ENCODE measurements around the gene SLC30A5. TPM values are rescaled to one million over a fixed set of nuclear protein-coding genes. Genes with fewer than 3 reads are reported as not detected.
"Not testable (repeated sequence)": the region's sequence is repeated elsewhere in the genome, so short reads cannot be mapped to it uniquely, and the experiment has no call there.

SLC30A5 gene
- total RNA-seq, 2 donors from 2014 or later = 30.3 to 35.0 TPM

- intact Hi-C loops (cut with DNase I) = no loop called here
- no peaks in the 10 kb centered on the region for H3K4me1 ChIP-seq
- H3K4me3 ChIP-seq = no peak overlapping the region
- no peak for ATAC-seq
- H3K9me3 ChIP-seq = no peaks in the 10 kb centered on the region
- H3K27me3 ChIP-seq = no peaks in the 10 kb centered on the region
- no peak for DNase-seq
- H3K36me3 ChIP-seq (replicated peaks in 1 of 2; ENCODE audit: insufficient read depth in 1 of 2, low read depth in 2 of 2) = no peaks in the 10 kb centered on the region
- TF ChIP-seq POLR2A (IDR thresholded peaks at IDR 0.05) (no peak), CTCF (IDR thresholded peaks at IDR 0.05) (no peak)
- no peak overlapping the region for H3K27ac ChIP-seq
- WGBS, 2 donors = 91 to 100% methylated on average over 3 of the region's 3 CpGs
These were observed 42.5 kb downstream of the SLC30A5 start for GRCh38 chr5:69136293-69136692.

GRCh38 chr5:69137208-69137607 lies 43.4 kb downstream of the SLC30A5 start:
- WGBS, 2 donors = 93 to 95% methylated on average over 1 of the region's 1 CpG
- H3K36me3 ChIP-seq (replicated peaks in 1 of 2; ENCODE audit: insufficient read depth in 1 of 2, low read depth in 2 of 2); H3K9me3 ChIP-seq; H3K4me3 ChIP-seq; DNase-seq; H3K27ac ChIP-seq; intact Hi-C loops (cut with DNase I); H3K4me1 ChIP-seq; ATAC-seq; H3K27me3 ChIP-seq: not testable (repeated sequence)

GRCh38 chr5:69137807-69138206 lies 44.0 kb downstream of the SLC30A5 start:
- no peak for ATAC-seq
- intact Hi-C loops (cut with DNase I) = no loop called here
- Histone ChIP-seq H3K36me3 (replicated peaks in 1 of 2; ENCODE audit: insufficient read depth in 1 of 2, low read depth in 2 of 2) (no peaks in the 10 kb centered on the region), H3K9me3 (no peaks in the 10 kb centered on the region), H3K4me3 (no peak overlapping the region), H3K27me3 (no peaks in the 10 kb centered on the region), H3K4me1 (no peaks in the 10 kb centered on the region), H3K27ac (no peak overlapping the region)
- WGBS, 2 donors = 89 to 95% methylated on average over 5 of the region's 5 CpGs
- TF ChIP-seq CTCF (IDR thresholded peaks at IDR 0.05) (no peak), POLR2A (IDR thresholded peaks at IDR 0.05) (no peak)
- DNase-seq = no peak

- Histone ChIP-seq H3K27ac (no peak overlapping the region), H3K4me3 (no peak overlapping the region), H3K27me3 (no peaks in the 10 kb centered on the region), H3K4me1 (no peaks in the 10 kb centered on the region), H3K9me3 (no peaks in the 10 kb centered on the region), H3K36me3 (replicated peaks in 1 of 2; ENCODE audit: insufficient read depth in 1 of 2, low read depth in 2 of 2) (no peaks in the 10 kb centered on the region)
- intact Hi-C loops (cut with DNase I) = no loop called here
- TF ChIP-seq POLR2A (IDR thresholded peaks at IDR 0.05) (no peak), CTCF (IDR thresholded peaks at IDR 0.05) (no peak)
- 87 to 100% methylated on average over 1 of the region's 1 CpG for WGBS, 2 donors
- ATAC-seq (no peak), DNase-seq (no peak)
These were observed 45.0 kb downstream of the SLC30A5 start for GRCh38 chr5:69138766-69139165.

GRCh38 chr5:69140239-69140638 lies 46.4 kb downstream of the SLC30A5 start:
- intact Hi-C loops (cut with DNase I); H3K4me1 ChIP-seq; H3K4me3 ChIP-seq; DNase-seq; H3K27me3 ChIP-seq; ATAC-seq; H3K9me3 ChIP-seq; H3K27ac ChIP-seq; H3K36me3 ChIP-seq (replicated peaks in 1 of 2; ENCODE audit: insufficient read depth in 1 of 2, low read depth in 2 of 2): not testable (repeated sequence)
- 88 to 89% methylated on average over 4 of the region's 4 CpGs for WGBS, 2 donors

GRCh38 chr5:69140827-69141226 lies 47.0 kb downstream of the SLC30A5 start:
- Histone ChIP-seq H3K36me3 (replicated peaks in 1 of 2; ENCODE audit: insufficient read depth in 1 of 2, low read depth in 2 of 2) (no peaks in the 10 kb centered on the region), H3K27me3 (no peaks in the 10 kb centered on the region), H3K9me3 (no peaks in the 10 kb centered on the region), H3K27ac (no peak overlapping the region), H3K4me3 (no peak overlapping the region), H3K4me1 (no peaks in the 10 kb centered on the region)
- no peak for ATAC-seq
- WGBS, 2 donors = 54 to 63% methylated on average over 1 of the region's 1 CpG
- no peak for DNase-seq
- no peak for TF ChIP-seq POLR2A (IDR thresholded peaks at IDR 0.05)
- TF ChIP-seq CTCF (IDR thresholded peaks at IDR 0.05) = no peak
- intact Hi-C loops (cut with DNase I) = no loop called here

GRCh38 chr5:69148576-69148975 lies 54.8 kb downstream of the SLC30A5 start:
- DNase-seq; H3K27ac ChIP-seq; H3K4me3 ChIP-seq; ATAC-seq; H3K36me3 ChIP-seq (replicated peaks in 1 of 2; ENCODE audit: insufficient read depth in 1 of 2, low read depth in 2 of 2); H3K27me3 ChIP-seq; H3K9me3 ChIP-seq; H3K4me1 ChIP-seq; intact Hi-C loops (cut with DNase I): not testable (repeated sequence)
- 95 to 98% methylated on average over 7 of the region's 7 CpGs for WGBS, 2 donors
